A673 (cell line): Measurements from ENCODE around the gene SYT5.

Experiments
- EZH2 ChIP-seq: fragments of 200-600 bp; sonication (generic); IDR thresholded peaks from 2 replicates; pipeline ENCODE4 v1.6.1; 2017; ENCODE audit warnings: borderline replicate concordance, low read depth, mild to moderate bottlenecking, mixed read lengths, antibody characterized with exemption, low read length; ENCODE audit not compliant: poor library complexity, severe bottlenecking
- TF ChIP-seq, protein P1 (sequence below): fragments of 300-800, 200-600 bp; sonication (generic); conservative IDR thresholded peaks from 2 replicates; pipeline ENCODE4 v1.5.1; 2017; ENCODE audit warnings: low read depth, mild to moderate bottlenecking, antibody characterized with exemption, low read length, moderate library complexity, mixed read lengths

DNA sequence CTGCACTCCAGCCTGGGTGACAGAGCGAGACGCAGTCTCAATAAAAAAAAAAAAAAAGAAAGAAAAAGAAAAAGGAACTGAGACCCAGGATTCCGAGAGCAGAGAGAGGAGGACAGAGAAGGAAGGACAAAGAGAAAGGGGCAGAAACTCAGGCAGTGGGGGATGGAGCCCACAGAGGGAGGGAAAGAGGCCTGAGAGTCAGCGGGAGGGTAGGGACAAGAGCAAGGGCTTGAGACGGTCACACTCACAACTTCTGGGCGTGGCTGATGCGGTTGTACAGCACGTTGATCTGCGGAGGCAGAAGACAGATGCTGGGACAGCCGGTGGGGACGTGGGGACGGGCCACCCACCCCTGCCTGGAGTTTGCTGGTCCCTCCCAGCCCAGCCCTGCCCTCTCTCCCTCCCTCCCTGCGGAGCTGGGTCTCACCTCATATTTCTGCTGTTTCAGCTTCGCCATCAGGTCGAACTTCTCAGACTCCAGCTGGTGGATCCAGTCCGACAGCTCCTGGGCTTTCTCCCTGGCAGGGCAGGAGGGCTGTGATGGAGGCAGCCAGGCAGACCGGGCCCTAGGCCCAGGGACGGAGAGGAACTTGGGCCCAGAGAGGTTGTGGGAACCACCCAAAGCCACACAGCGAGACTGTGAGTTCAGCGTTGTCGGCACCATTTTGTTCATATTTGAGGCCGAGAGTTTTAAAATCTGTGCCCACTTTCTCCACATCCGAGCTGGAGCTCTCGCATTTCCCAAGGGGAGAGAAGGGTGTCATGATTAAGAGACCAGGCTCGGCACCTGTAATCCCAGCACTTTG is 46.2 kb downstream of the SYT5 start:
- TF ChIP-seq, protein P1, sequence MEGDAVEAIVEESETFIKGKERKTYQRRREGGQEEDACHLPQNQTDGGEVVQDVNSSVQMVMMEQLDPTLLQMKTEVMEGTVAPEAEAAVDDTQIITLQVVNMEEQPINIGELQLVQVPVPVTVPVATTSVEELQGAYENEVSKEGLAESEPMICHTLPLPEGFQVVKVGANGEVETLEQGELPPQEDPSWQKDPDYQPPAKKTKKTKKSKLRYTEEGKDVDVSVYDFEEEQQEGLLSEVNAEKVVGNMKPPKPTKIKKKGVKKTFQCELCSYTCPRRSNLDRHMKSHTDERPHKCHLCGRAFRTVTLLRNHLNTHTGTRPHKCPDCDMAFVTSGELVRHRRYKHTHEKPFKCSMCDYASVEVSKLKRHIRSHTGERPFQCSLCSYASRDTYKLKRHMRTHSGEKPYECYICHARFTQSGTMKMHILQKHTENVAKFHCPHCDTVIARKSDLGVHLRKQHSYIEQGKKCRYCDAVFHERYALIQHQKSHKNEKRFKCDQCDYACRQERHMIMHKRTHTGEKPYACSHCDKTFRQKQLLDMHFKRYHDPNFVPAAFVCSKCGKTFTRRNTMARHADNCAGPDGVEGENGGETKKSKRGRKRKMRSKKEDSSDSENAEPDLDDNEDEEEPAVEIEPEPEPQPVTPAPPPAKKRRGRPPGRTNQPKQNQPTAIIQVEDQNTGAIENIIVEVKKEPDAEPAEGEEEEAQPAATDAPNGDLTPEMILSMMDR = no peak
- TF ChIP-seq EZH2 = no peak
